ENCODE measurements around the gene CCDC141. TPM values are rescaled to one million over a fixed set of nuclear protein-coding genes. Genes with fewer than 3 reads are reported as not detected.
"Not testable (repeated sequence)": the region's sequence is repeated elsewhere in the genome, so short reads cannot be mapped to it uniquely, and the experiment has no call there.

The CCDC141 gene
- total and polyA plus RNA-seq, 5 experiments from 2014 or later, result 4.2 to 27.0 (median 12.0) TPM

DNA sequence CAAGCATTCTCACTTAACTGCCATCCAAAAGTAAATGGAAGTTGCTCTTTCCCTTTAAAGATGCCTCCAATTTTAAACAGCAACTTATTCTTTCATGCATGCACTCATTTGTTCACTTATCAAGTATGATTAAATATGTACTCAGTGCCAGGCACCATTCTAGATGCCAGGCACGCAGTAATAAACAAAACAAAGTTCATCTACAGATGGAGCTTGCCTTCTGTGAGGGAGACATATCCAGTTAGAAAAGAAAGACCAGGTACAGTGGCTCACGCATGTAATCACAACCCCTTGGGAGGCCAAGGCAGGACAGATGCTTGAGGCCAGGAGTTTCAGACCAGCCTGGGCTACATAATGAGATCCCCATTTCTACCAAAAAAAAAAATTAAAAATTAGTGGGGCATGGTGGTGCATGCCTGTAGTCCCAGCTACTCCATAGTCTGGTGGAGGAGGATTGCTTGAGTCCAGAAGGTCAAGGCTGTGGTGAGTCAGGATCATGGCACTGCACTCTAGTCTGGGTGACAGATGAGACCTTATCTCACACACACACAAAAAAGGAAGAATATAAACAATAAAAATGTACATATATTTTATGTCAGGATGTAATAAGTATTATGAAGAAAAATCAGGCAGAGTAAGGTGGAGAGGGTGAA is 19.2 kb upstream of the CCDC141 start:
- H3K4me1 Mint-ChIP-seq, result peaks cover 0 to 3% (median 1%) of the 10 kb centered on the region in 4 donors
- no peak overlapping the region for H3K27ac Mint-ChIP-seq
- no peak for ATAC-seq
- POLR2A ChIA-PET, result no interaction called here
- H3K36me3 Mint-ChIP-seq, result no peaks in the 10 kb centered on the region
- DNase-seq, result no peak
- H3K9me3 Mint-ChIP-seq, result peaks cover 0 to 15% (median 3%) of the 10 kb centered on the region in 9 donors
- peaks cover 0 to 3% (median 0%) of the 10 kb centered on the region in 5 donors for H3K27me3 Mint-ChIP-seq
- H3K4me3 Mint-ChIP-seq, result no peak overlapping the region

GRCh38 chr2:179059026-179059700 is 9.2 kb upstream of the CCDC141 start:
- Mint-ChIP-seq H3K36me3 (peaks cover 0 to 2% (median 0%) of the 10 kb centered on the region in 3 donors), H3K9me3 (peaks cover 0 to 4% (median 0%) of the 10 kb centered on the region in 9 donors), H3K27ac (peak overlapping the region in 5 of 10 donors; percentile 18 to 59 (median 48)), H3K4me3 (no peak overlapping the region), H3K4me1 (peaks cover 0 to 11% (median 4%) of the 10 kb centered on the region in 4 donors), H3K27me3 (no peaks in the 10 kb centered on the region)
- POLR2A ChIA-PET, result no interaction called here
- DNase-seq (no peak), ATAC-seq (no peak)

- ATAC-seq (no peak), DNase-seq (no peak)
- Mint-ChIP-seq H3K9me3 (peaks cover 0 to 4% (median 0%) of the 10 kb centered on the region in 9 donors), H3K4me3 (no peak overlapping the region), H3K27ac (peak overlapping the region in 1 of 10 donors; percentile 53), H3K36me3 (peaks cover 0 to 2% (median 0%) of the 10 kb centered on the region in 3 donors), H3K4me1 (peaks cover 0 to 11% (median 4%) of the 10 kb centered on the region in 4 donors), H3K27me3 (no peaks in the 10 kb centered on the region)
- POLR2A ChIA-PET, result no interaction called here
These were observed 7.8 kb upstream of the CCDC141 start for GRCh38 chr2:179057737-179058136.

DNA sequence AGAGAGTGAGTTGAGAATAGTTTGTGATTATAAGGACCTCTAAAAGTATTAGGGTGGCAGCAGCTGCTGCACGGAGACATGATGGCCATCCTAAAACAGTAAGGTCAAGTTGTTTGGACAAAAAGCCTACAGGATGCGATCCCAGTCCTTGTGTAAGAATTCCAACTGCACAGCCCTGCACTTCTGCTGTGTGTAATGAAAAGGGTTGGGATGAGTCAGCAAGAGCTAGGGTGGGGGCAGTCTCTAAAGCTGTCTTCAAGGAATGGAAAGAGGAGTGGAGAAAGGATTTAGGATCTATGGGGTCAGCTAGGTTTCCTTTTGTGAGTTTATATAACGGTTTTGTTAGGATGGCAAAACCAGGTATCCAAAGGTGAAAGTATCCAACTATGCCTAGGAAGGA is 3.6 kb upstream of the CCDC141 start:
- not testable (repeated sequence) for H3K27me3 Mint-ChIP-seq

GRCh38 chr2:179051250-179051649 is 1.3 kb upstream of the CCDC141 start:
- H3K4me1 Mint-ChIP-seq, result peaks cover 3 to 47% (median 35%) of the 10 kb centered on the region in 4 donors
- DNase-seq (no peak), ATAC-seq (no peak)
- H3K27ac Mint-ChIP-seq, result peak overlapping the region in 4 of 10 donors; percentile 0 to 85 (median 48)
- H3K36me3 Mint-ChIP-seq, result peaks cover 6 to 9% (median 6%) of the 10 kb centered on the region in 3 donors
- no peaks in the 10 kb centered on the region for H3K9me3 Mint-ChIP-seq
- no peak overlapping the region for H3K4me3 Mint-ChIP-seq
- POLR2A ChIA-PET, result no interaction called here
- no peaks in the 10 kb centered on the region for H3K27me3 Mint-ChIP-seq

More for the DNA sequence above, 3.6 kb upstream of the CCDC141 start:
- H3K4me3 Mint-ChIP-seq, POLR2A ChIA-PET, ATAC-seq, H3K27ac Mint-ChIP-seq, DNase-seq, H3K9me3 Mint-ChIP-seq, H3K36me3 Mint-ChIP-seq: not testable (repeated sequence)
- H3K4me1 Mint-ChIP-seq, result peaks cover 9 to 27% (median 22%) of the 10 kb centered on the region in 4 donors

DNA sequence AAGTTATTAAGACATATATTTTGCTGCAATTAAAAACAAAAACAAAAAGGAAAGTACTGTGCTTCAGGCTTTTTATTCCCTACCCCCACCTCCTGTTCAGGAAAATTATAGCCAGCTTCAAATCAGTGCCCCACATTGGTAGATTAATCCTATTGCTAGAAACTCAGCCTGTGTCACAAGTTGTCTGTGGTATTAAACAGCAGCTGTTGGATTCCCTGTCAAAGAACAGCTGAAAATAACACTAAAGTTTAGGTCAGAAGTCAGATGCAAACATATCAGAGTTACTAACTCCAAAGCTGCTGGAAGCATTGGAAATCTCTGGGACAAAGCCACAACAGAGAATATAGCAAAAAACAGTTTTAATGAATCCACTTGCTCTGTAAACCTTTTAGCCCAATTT is 818 bp upstream of the CCDC141 start:
- Mint-ChIP-seq H3K9me3 (peaks cover 0 to 2% (median 0%) of the 10 kb centered on the region in 9 donors), H3K27me3 (no peaks in the 10 kb centered on the region), H3K4me3 (peak overlapping the region in 9 of 10 donors; percentile 24 to 96 (median 52)), H3K27ac (peak overlapping the region in 6 of 10 donors; percentile 52 to 99 (median 84)), H3K36me3 (peaks cover 10 to 14% (median 11%) of the 10 kb centered on the region in 3 donors), H3K4me1 (peaks cover 3 to 52% (median 40%) of the 10 kb centered on the region in 4 donors)
- no peak for ATAC-seq
- DNase-seq, result no peak
- POLR2A ChIA-PET, result no interaction called here

DNA sequence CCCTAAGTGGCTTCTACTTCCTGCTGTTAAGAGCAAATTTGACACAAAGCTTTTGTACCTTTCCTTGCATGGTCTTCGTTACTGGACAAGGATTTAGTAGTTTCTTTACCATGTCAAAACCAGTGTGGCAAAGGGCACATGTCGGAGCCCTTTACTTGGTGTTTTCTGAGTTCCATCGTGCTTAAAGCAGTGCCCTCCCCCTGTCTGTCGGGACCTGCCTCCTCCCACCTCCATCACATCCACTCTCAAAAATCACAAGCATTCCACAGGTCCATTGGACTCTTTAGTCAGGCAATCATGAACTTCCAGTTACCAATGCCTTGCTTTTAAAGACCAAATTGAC is 763 bp downstream of the CCDC141 start:
- ATAC-seq (peak; percentile 63 to 68), DNase-seq (peak in 5 of 10 donors; percentile 3 to 36 (median 27))
- Mint-ChIP-seq H3K4me3 (peak overlapping the region; percentile 89 to 97 (median 96)), H3K4me1 (peaks cover 6 to 66% (median 52%) of the 10 kb centered on the region in 4 donors), H3K27me3 (no peaks in the 10 kb centered on the region), H3K9me3 (peaks cover 0 to 5% (median 0%) of the 10 kb centered on the region in 9 donors), H3K27ac (peak overlapping the region; percentile 79 to 99 (median 97)), H3K36me3 (peaks cover 13 to 25% (median 13%) of the 10 kb centered on the region in 3 donors)
- POLR2A ChIA-PET, result interaction anchor here (0.5 to 1.8 kb wide), 7 partner anchors 8 to 81 kb away, joined by 3 to 29 read pairs (median 5); no protein-coding TSS in a partner anchor

DNA sequence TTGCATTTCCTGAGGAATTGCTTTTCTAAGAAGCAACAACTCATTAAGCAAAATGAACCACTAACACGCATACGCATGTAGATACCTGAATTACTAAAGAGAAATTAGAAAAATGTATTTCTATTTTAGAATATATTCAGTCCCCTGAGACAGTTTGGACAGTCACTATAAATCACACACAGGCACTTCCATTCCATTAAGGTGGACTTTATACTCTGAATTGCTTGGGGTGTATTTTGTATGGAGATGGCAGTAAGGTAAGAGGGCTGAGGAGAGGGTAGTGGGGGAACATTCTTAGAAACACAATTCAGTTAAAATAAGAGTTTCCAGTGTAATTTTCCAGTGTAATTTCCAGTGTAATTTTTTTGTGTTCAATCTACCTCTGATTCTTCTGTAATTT is 1.8 kb downstream of the CCDC141 start:
- Mint-ChIP-seq H3K27ac (peak overlapping the region in 9 of 10 donors; percentile 90 to 99 (median 97)), H3K4me1 (peaks cover 12 to 76% (median 62%) of the 10 kb centered on the region in 4 donors), H3K27me3 (no peaks in the 10 kb centered on the region), H3K9me3 (peaks cover 0 to 15% (median 0%) of the 10 kb centered on the region in 9 donors), H3K4me3 (peak overlapping the region; percentile 89 to 97 (median 96)), H3K36me3 (peaks cover 18 to 36% (median 20%) of the 10 kb centered on the region in 3 donors)
- POLR2A ChIA-PET, result no interaction called here
- no peak for ATAC-seq
- DNase-seq, result no peak

DNA sequence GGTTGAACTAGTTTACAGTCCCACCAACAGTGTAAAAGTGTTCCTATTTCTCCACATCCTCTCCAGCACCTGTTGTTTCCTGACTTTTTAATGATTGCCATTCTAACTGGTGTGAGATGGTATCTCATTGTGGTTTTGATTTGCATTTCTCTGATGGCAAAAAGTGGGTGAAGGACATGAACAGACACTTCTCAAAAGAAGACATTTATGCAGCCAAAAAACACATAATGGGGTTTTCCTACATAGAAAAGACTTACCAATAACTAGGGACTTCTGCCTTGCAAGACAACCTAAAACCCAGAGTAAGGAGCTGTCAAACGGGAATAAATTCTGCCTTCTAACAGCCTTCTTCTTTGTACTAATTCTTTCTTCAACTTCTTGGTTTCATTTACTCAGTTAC is 4.3 kb downstream of the CCDC141 start:
- POLR2A ChIA-PET, result interaction anchor here (0.9 to 1.7 kb wide), 2 partner anchors 13 to 14 kb away, joined by 4 to 8 read pairs; no protein-coding TSS in a partner anchor
- Mint-ChIP-seq H3K27ac (peak overlapping the region in 3 of 10 donors; percentile 39 to 97 (median 75)), H3K36me3 (peaks cover 28 to 58% (median 33%) of the 10 kb centered on the region in 3 donors), H3K4me3 (peak overlapping the region in 4 of 10 donors; percentile 6 to 11 (median 9)), H3K4me1 (peaks cover 14 to 77% (median 66%) of the 10 kb centered on the region in 4 donors), H3K9me3 (peaks cover 0 to 30% (median 2%) of the 10 kb centered on the region in 9 donors)
- H3K27me3 Mint-ChIP-seq, ATAC-seq, DNase-seq: not testable (repeated sequence)

GRCh38 chr2:179044500-179044899 is 5.4 kb downstream of the CCDC141 start:
- H3K4me1 Mint-ChIP-seq, result peaks cover 14 to 69% (median 62%) of the 10 kb centered on the region in 4 donors
- POLR2A ChIA-PET, result interaction anchor here (1.0 to 1.9 kb wide), 2 partner anchors 13 to 24 kb away, joined by 3 to 4 read pairs; no protein-coding TSS in a partner anchor
- peak overlapping the region in 5 of 10 donors; percentile 28 to 55 (median 41) for H3K4me3 Mint-ChIP-seq
- H3K27ac Mint-ChIP-seq, result peak overlapping the region in 6 of 10 donors; percentile 0 to 68 (median 21)
- H3K9me3 Mint-ChIP-seq, result peaks cover 0 to 30% (median 2%) of the 10 kb centered on the region in 9 donors
- ATAC-seq (no peak), DNase-seq (no peak)
- H3K36me3 Mint-ChIP-seq, result peaks cover 28 to 61% (median 33%) of the 10 kb centered on the region in 3 donors
- H3K27me3 Mint-ChIP-seq, result no peaks in the 10 kb centered on the region

DNA sequence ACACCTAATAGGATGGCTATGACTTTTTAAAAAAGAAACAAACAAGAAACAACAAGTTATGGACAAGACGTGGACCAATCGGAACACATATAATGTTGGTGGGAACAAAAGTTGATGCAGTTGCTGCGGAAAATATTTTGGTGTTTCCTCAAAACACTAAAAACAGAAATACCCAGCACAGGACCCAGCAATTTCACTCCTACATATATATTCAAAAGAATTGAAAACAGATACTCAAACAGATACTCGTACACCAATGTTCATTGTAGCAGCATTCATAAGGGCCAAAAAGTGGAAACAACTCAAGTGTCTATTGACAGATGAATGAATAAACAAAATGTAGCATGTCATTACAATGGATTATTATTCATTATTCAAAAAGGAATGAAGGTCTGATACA is 12.1 kb downstream of the CCDC141 start:
- H3K4me1 Mint-ChIP-seq, result peaks cover 10 to 30% (median 14%) of the 10 kb centered on the region in 4 donors
- peaks cover 14 to 42% (median 14%) of the 10 kb centered on the region in 3 donors for H3K36me3 Mint-ChIP-seq
- ATAC-seq, result no peak

DNA sequence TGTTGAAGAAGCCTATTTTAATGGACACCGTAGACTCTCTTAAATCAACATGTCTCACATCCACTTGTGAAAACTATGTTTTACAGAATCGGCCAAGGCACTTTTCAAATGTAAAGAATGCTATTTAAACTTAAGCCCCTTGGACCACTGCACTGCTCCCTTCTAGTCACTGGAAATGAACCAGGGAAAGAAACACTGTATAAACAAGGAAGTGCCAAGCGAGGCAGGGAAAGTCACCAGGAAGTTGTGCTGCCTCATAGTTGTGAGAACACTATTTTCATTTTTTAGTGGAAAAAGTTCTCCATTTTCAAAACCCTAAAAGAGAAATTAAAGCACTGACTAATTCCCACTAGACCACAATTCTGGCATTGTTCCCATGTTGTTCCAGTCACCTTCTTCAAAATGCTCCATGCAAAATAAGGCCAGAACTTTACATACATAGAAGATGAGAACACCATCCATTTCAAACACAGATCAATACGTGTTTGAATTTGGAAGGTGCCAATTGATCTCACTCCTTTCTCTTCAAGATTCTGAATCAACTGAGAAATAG is 13.5 kb downstream of the CCDC141 start:
- ATAC-seq (no peak), DNase-seq (no peak)
- POLR2A ChIA-PET, result no interaction called here
- Mint-ChIP-seq H3K9me3 (peaks cover 0 to 4% (median 1%) of the 10 kb centered on the region in 9 donors), H3K4me1 (peaks cover 16 to 37% (median 22%) of the 10 kb centered on the region in 4 donors), H3K27me3 (no peaks in the 10 kb centered on the region), H3K27ac (peak overlapping the region in 7 of 10 donors; percentile 23 to 75 (median 58)), H3K36me3 (peaks cover 3 to 31% (median 6%) of the 10 kb centered on the region in 3 donors), H3K4me3 (no peak overlapping the region)

More for the DNA sequence above, 12.1 kb downstream of the CCDC141 start:
- Mint-ChIP-seq H3K4me3 (no peak overlapping the region), H3K27ac (peak overlapping the region in 1 of 10 donors; percentile 27), H3K9me3 (peaks cover 0 to 12% (median 4%) of the 10 kb centered on the region in 9 donors), H3K27me3 (no peaks in the 10 kb centered on the region)
- DNase-seq, result no peak
- POLR2A ChIA-PET, result no interaction called here
